Panc1 (cell line): Measurements from ENCODE around the gene UST. TPM values are rescaled to one million over a fixed set of nuclear protein-coding genes. Genes with fewer than 3 reads are reported as not detected.

Source experiments
- ATAC-seq: fragments of 200-7000 bp; cut with Tn5 transposase; 2 replicates; pipeline ENCODE4 v1.9.1; 2020; ENCODE audit warnings: mild to moderate bottlenecking, moderate library complexity
- BruUV-seq: library from RNA; stranded (reverse); fragments of 400-500 nt; replicated peaks from 2 replicates; lab custom pipeline; 2021; lab: Mats Ljungman, UMichigan
- CTCF ChIA-PET: fragments of 300-600 bp; sonication (Branson Sonifier 250); formaldehyde crosslinking; loops from one replicate; lab custom pipeline; 2022; ENCODE audit warnings: antibody characterized with exemption; lab: Charles Lee
- POLR2A ChIA-PET: fragments of 300-600 bp; sonication (Branson Sonifier 250); formaldehyde crosslinking; loops from one replicate; lab custom pipeline; 2022; ENCODE audit warnings: antibody characterized with exemption; lab: Charles Lee
- DNase-seq: peaks from one replicate; pipeline ENCODE4 v3.0.0-alpha.2; 2010; ENCODE audit warnings: low read depth, low spot score
- H3K27ac ChIP-seq: 2 replicates; pipeline ENCODE4 v1.5.1; 2011; ENCODE audit warnings: mild to moderate bottlenecking, low read length, inconsistent platforms
- H3K27me3 ChIP-seq: fragments of 200-500 bp; sonication (Bioruptor generic); 2 replicates; pipeline ENCODE4 v1.6.0; 2014; ENCODE audit warnings: low read length, inconsistent platforms; ENCODE audit not compliant: control insufficient read depth, insufficient read depth
- H3K36me3 ChIP-seq: fragments of 200-500 bp; sonication (Bioruptor generic); 2 replicates; pipeline ENCODE4 v1.5.1; 2014; ENCODE audit warnings: inconsistent platforms, mild to moderate bottlenecking, low read length, moderate library complexity; ENCODE audit not compliant: control insufficient read depth, insufficient read depth
- H3K4me1 ChIP-seq: 2 replicates; pipeline ENCODE4 v1.5.1; 2011; ENCODE audit warnings: inconsistent platforms, mild to moderate bottlenecking, low read length, moderate library complexity; ENCODE audit not compliant: control insufficient read depth, insufficient read depth
- H3K4me3 ChIP-seq, 2 experiments: 2 replicates each; pipeline ENCODE4 v1.5.1; 2011 to 2012; ENCODE audit warnings: low read depth in 2 of 2, low read length in 2 of 2, mild to moderate bottlenecking in 2 of 2, inconsistent platforms in 1 of 2, moderate library complexity in 1 of 2
- H3K9me3 ChIP-seq: fragments of 200-500 bp; sonication (Bioruptor generic); 2 replicates; pipeline ENCODE4 v1.5.1; 2014; ENCODE audit warnings: low read depth, mild to moderate bottlenecking, inconsistent platforms, low read length, moderate library complexity; ENCODE audit not compliant: control insufficient read depth, insufficient read depth
- CTCF ChIP-seq: fragments of 450-650 bp; IDR thresholded peaks from 2 replicates; pipeline ENCODE4 v1.5.1; 2017; ENCODE audit warnings: mild to moderate bottlenecking
- POLR2AphosphoS5 ChIP-seq: IDR thresholded peaks from 2 replicates; pipeline ENCODE4 v1.6.1; 2012; ENCODE audit warnings: mild to moderate bottlenecking, low read depth, low read length, moderate library complexity
- REST ChIP-seq, 2 experiments: IDR thresholded peaks; 2 replicates each; pipeline ENCODE4 v1.6.1; 2011 to 2012; ENCODE audit warnings: low read depth in 2 of 2, control low read depth in 1 of 2, low read length in 1 of 2, mild to moderate bottlenecking in 1 of 2, moderate library complexity in 1 of 2; ENCODE audit not compliant: insufficient read depth in 1 of 2
- SIN3A ChIP-seq: IDR thresholded peaks from 2 replicates; pipeline ENCODE4 v1.6.1; 2012; ENCODE audit warnings: low read depth, mild to moderate bottlenecking, low read length, moderate library complexity, borderline replicate concordance; ENCODE audit not compliant: insufficient read depth
- TCF7L2 ChIP-seq: IDR thresholded peaks from 2 replicates; pipeline ENCODE4 v1.6.1; 2011; ENCODE audit warnings: mild to moderate bottlenecking, low read depth, low read length, inconsistent platforms
- in situ Hi-C: cut with HindIII; loops from 2 replicates; pipeline ENCODE4 v1.10.0; 2016; ENCODE audit warnings: low sequenced_read_pairs, low pct_unique_long_range_greater_than_20kb
- intact Hi-C: fragments of 100-400 bp; cut with micrococcal nuclease; formaldehyde crosslinking; loops from one replicate; pipeline ENCODE4 v1.10.0; 2022; ENCODE audit not compliant: unreplicated experiment
- total RNA-seq: library from RNA; stranded (reverse); gene quantifications from one replicate; pipeline ENCODE4 v1.2.1, GENCODE V29; 2021; ENCODE audit not compliant: unreplicated experiment

Gene UST
- total RNA-seq, 1 experiment from 2014 or later = 0.15 TPM

GRCh38 chr6:148981515-148981914 lies 234.7 kb downstream of the UST start:
- no peak for ATAC-seq
- no TSS peak for BruUV-seq
- Histone ChIP-seq H3K36me3 (no peaks in the 10 kb centered on the region), H3K27ac (no peak overlapping the region), H3K4me1 (no peaks in the 10 kb centered on the region), H3K27me3 (peaks cover 3% of the 10 kb centered on the region), H3K9me3 (no peaks in the 10 kb centered on the region), H3K4me3 (no peak overlapping the region)
- in situ Hi-C loops = no loop called here
- ChIA-PET CTCF (no interaction called here), POLR2A (interaction anchor here (0.6 kb wide), 1 partner anchor 535 kb away, joined by 5 read pairs; no protein-coding TSS in a partner anchor)
- TF ChIP-seq POLR2AphosphoS5 (no peak), CTCF (no peak), TCF7L2 (no peak), SIN3A (no peak), REST (IDR thresholded peaks at IDR 0.05; ENCODE audit: insufficient read depth in 1 of 2, low read depth in 2 of 2, low read length in 1 of 2) (no peak)
- no peak for DNase-seq
- intact Hi-C loops = no loop called here

GRCh38 chr6:148983101-148983761 lies 236.4 kb downstream of the UST start:
- ChIA-PET POLR2A (no interaction called here), CTCF (no interaction called here)
- DNase-seq (no peak), ATAC-seq (no peak)
- in situ Hi-C loops = no loop called here
- BruUV-seq = no TSS peak
- no peaks in the 10 kb centered on the region for H3K36me3 ChIP-seq
- H3K9me3 ChIP-seq = no peaks in the 10 kb centered on the region
- H3K4me3 ChIP-seq = no peak overlapping the region
- H3K27ac ChIP-seq = no peak overlapping the region
- H3K27me3 ChIP-seq = no peaks in the 10 kb centered on the region
- H3K4me1 ChIP-seq = no peaks in the 10 kb centered on the region
- intact Hi-C loops = no loop called here
- TF ChIP-seq SIN3A (no peak), REST (IDR thresholded peaks at IDR 0.05; ENCODE audit: insufficient read depth in 1 of 2, low read depth in 2 of 2, low read length in 1 of 2) (no peak), CTCF (no peak), TCF7L2 (no peak), POLR2AphosphoS5 (no peak)
